ENCODE measurements around the gene AP3D1. TPM values are rescaled to one million over a fixed set of nuclear protein-coding genes. Genes with fewer than 3 reads are reported as not detected.
"Not testable (repeated sequence)": the region's sequence is repeated elsewhere in the genome, so short reads cannot be mapped to it uniquely, and the experiment has no call there.

Gene AP3D1
- 50.9 and 93.7 TPM in 2 replicates for total RNA-seq (ENCODE audit: low replicate concordance)

GRCh38 chr19:2151339-2152229 is at the start of gene AP3D1:
Gene AP3D1, minus strand, starts transcription at chr19:2151566. Its CDS starts 232 bp downstream, at chr19:2151334.
- Mint-ChIP-seq H3K9me3 (no peaks in the 10 kb centered on the region), H3K4me3 (peak within 1 kb of the TSS; percentile 92), H3K36me3 (peaks cover 4% of the 10 kb centered on the region), H3K27ac (no peak within 1 kb of the TSS), H3K4me1 (peaks cover 32% of the 10 kb centered on the region), H3K27me3 (ENCODE audit: insufficient read depth, low read depth) (peaks cover 8% of the 10 kb centered on the region)
- Histone ChIP-seq H3K9ac (peak within 1 kb of the TSS; percentile 99), H3K27me3 (no peaks in the 10 kb centered on the region), H3K4me3 (peak within 1 kb of the TSS; percentile 100), H2AFZ (replicated peaks) (no peak within 1 kb of the TSS), H3K4me1 (peaks cover 16% of the 10 kb centered on the region), H3K36me3 (no peaks in the 10 kb centered on the region), H3F3A (ENCODE audit: low read depth) (peaks cover 6% of the 10 kb centered on the region), H4K20me1 (ENCODE audit: low read depth) (peaks cover 47% of the 10 kb centered on the region), H3K4me2 (peak within 1 kb of the TSS; percentile 93), H3K79me2 (ENCODE audit: low read depth) (peaks cover 46% of the 10 kb centered on the region), H3K27ac (peak within 1 kb of the TSS; percentile 71), H3K9me3 (ENCODE audit: low read depth) (no peaks in the 10 kb centered on the region)
- peak; percentile 100 for DNase-seq (ENCODE audit: low spot score)
- TF ChIP-seq EZH2 (IDR thresholded peaks at IDR 0.05) (no peak), CTCF (IDR thresholded peaks at IDR 0.05) (no peak), EZH2phosphoT487 (IDR thresholded peaks at IDR 0.05) (no peak)

DNA sequence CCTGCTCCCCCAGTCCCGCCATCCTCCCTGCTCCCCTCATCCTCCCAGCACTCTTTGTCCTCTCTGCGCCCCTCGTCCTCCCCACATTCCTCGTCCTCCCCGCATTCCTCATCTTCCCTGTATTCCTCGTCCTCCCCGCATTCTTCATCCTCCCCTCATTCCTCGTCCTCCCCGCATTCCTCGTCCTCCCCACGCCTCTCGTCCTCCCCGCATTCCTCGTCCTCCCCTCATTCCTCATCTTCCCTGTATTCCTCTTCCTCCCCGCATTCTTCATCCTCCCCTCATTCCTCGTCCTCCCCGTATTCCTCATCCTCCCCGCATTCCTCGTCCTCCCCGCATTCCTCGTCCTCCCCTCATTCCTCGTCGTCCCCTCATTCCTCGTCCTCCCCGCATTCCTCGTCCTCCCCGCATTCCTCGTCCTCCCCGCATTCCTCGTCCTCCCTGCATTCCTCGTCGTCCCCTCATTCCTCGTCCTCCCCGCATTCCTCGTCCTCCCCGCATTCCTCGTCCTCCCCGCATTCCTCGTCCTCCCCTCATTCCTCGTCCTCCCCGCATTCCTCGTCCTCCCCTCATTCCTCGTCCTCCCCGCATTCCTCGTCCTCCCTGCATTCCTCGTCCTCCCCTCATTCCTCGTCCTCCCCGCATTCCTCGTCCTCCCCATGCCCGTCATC is 49.4 kb upstream of the AP3D1 start:
- not testable (repeated sequence) for H3K4me1 Mint-ChIP-seq; H3F3A ChIP-seq (ENCODE audit: low read depth); H3K9me3 Mint-ChIP-seq; H3K4me3 Mint-ChIP-seq; H3K36me3 ChIP-seq; H3K9ac ChIP-seq; H3K4me3 ChIP-seq; H3K27ac ChIP-seq; H3K4me2 ChIP-seq; DNase-seq (ENCODE audit: low spot score); H3K9me3 ChIP-seq (ENCODE audit: low read depth); H3K27me3 ChIP-seq; H2AFZ ChIP-seq (replicated peaks); H3K4me1 ChIP-seq
- Histone ChIP-seq H4K20me1 (ENCODE audit: low read depth) (peaks cover 46% of the 10 kb centered on the region), H3K79me2 (ENCODE audit: low read depth) (peaks cover 13% of the 10 kb centered on the region)
- Mint-ChIP-seq H3K36me3 (peaks cover 10% of the 10 kb centered on the region), H3K27me3 (ENCODE audit: insufficient read depth, low read depth) (peaks cover 10% of the 10 kb centered on the region), H3K27ac (peak overlapping the region; percentile 33)

DNA sequence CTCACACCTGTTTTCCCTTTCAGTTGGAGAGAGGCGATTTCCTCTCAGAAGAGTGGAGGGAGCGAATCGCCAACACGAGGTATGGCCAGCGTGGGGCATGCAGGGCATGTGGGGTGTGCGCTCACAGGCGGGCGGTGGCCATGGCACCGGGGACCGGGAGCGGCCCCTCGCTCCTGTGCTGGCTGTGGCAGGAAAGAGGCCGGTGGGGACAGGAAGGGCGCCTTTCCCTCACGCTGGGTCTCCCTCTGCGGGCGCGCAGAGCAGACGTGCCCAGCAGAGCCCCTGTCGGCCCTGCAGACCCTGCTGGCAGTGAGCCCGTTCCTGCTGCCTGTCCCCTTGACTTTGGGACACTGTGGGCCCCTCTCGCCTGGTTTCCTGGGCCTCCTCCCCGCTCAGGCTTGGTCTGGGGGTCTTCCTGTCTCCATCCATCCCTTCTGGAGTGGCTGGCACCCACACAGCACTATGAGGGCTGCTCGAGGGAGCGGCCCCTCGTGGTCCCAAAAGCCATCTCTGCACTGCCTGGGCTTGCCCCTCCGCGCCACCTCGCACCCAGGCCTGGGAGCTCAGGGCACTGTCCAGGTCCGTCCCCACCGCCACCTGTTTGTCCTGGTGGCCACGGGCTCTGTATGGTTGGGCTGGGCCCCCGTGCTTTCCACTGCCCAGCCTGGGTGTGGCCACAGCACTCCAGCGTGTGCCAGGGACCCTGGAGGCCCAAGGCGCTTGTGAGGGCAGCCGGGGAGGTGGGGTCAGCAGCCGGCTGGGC is 48.7 kb upstream of the AP3D1 start:
- Histone ChIP-seq H3K27ac (no peak overlapping the region), H3K27me3 (no peaks in the 10 kb centered on the region), H3K4me1 (peaks cover 6% of the 10 kb centered on the region), H2AFZ (replicated peaks) (no peak overlapping the region), H3K4me2 (no peak overlapping the region), H3K36me3 (no peaks in the 10 kb centered on the region), H3F3A (ENCODE audit: low read depth) (peaks cover 6% of the 10 kb centered on the region), H3K9me3 (ENCODE audit: low read depth) (no peaks in the 10 kb centered on the region), H3K9ac (no peak overlapping the region), H3K4me3 (no peak overlapping the region), H4K20me1 (ENCODE audit: low read depth) (peaks cover 48% of the 10 kb centered on the region), H3K79me2 (ENCODE audit: low read depth) (peaks cover 13% of the 10 kb centered on the region)
- H3K9me3 Mint-ChIP-seq = no peaks in the 10 kb centered on the region
- DNase-seq (ENCODE audit: low spot score) = no peak
- H3K27me3 Mint-ChIP-seq (ENCODE audit: insufficient read depth, low read depth) = peaks cover 10% of the 10 kb centered on the region
- peaks cover 5% of the 10 kb centered on the region for H3K4me1 Mint-ChIP-seq
- H3K27ac Mint-ChIP-seq = no peak overlapping the region
- H3K4me3 Mint-ChIP-seq = no peak overlapping the region
- TF ChIP-seq EZH2 (IDR thresholded peaks at IDR 0.05) (no peak), CTCF (IDR thresholded peaks at IDR 0.05) (no peak), EZH2phosphoT487 (IDR thresholded peaks at IDR 0.05) (no peak)
- peaks cover 10% of the 10 kb centered on the region for H3K36me3 Mint-ChIP-seq

All from neural progenitor cell (in vitro differentiated cells).